Natural killer cell (primary cell): ENCODE data around the gene GATB. TPM values are rescaled to one million over a fixed set of nuclear protein-coding genes. Genes with fewer than 3 reads are reported as not detected.

Experiments
- ATAC-seq, 3 donors: fragments of 150-1000 bp in 2 of 3; fragments of 200-7000 bp in 1 of 3; cut with Tn5 transposase; 1 replicate in 1 of 3; 2 replicates in 2 of 3; pipeline ENCODE4 v1.10.0; 2021; ENCODE audit warnings: mild to moderate bottlenecking in 2 of 3, moderate library complexity in 2 of 3
- DNase-seq, 2 donors: peaks; one replicate each; pipeline versions ENCODE4 v3.0.0 to v3.0.0-alpha.2; 2013 to 2021; ENCODE audit warnings: mixed read lengths in 1 of 2
- H3K27ac ChIP-seq: one replicate; pipeline ENCODE4 v1.5.1; 2013; ENCODE audit warnings: mild to moderate bottlenecking, low read length
- H3K27me3 ChIP-seq: one replicate; pipeline ENCODE4 v1.6.1; 2013; ENCODE audit warnings: low read length; ENCODE audit not compliant: control insufficient read depth, insufficient read depth
- H3K36me3 ChIP-seq: one replicate; pipeline ENCODE4 v1.6.1; 2013; ENCODE audit warnings: low read length; ENCODE audit not compliant: control insufficient read depth, insufficient read depth
- H3K4me1 ChIP-seq: one replicate; pipeline ENCODE4 v1.6.1; 2013; ENCODE audit warnings: low read length; ENCODE audit not compliant: control insufficient read depth, insufficient read depth
- H3K4me3 ChIP-seq: one replicate; pipeline ENCODE4 v1.5.1; 2013; ENCODE audit warnings: low read length
- H3K9me3 ChIP-seq: one replicate; pipeline ENCODE4 v1.6.1; 2013; ENCODE audit warnings: low read length; ENCODE audit not compliant: control insufficient read depth, insufficient read depth
- H3K27ac Mint-ChIP-seq, 2 donors: one replicate each; pipeline ENCODE4 v1.8.0; 2022; ENCODE audit warnings: mild to moderate bottlenecking in 2 of 2, mixed read lengths in 2 of 2, moderate library complexity in 1 of 2
- H3K27me3 Mint-ChIP-seq, 2 donors: one replicate each; pipeline ENCODE4 v1.8.0; 2022; ENCODE audit warnings: low read depth in 2 of 2, mixed read lengths in 2 of 2
- H3K36me3 Mint-ChIP-seq: one replicate; pipeline ENCODE4 v1.8.0; 2022; ENCODE audit warnings: mixed read lengths
- H3K4me1 Mint-ChIP-seq, 2 donors: one replicate each; pipeline ENCODE4 v1.8.0; 2022; ENCODE audit warnings: mixed read lengths in 2 of 2
- H3K4me3 Mint-ChIP-seq: one replicate; pipeline ENCODE4 v1.8.0; 2022; ENCODE audit warnings: mild to moderate bottlenecking, moderate library complexity, mixed read lengths
- H3K9me3 Mint-ChIP-seq, 2 donors: one replicate each; pipeline ENCODE4 v1.8.0; 2022; ENCODE audit warnings: mixed read lengths in 2 of 2
- WGBS: methylation state at CpG from one replicate; pipeline ENCODE4 v1.1.7; 2013; ENCODE audit warnings: missing lambda C conversion rate; ENCODE audit not compliant: insufficient coverage; 5-methylcytosine and 5-hydroxymethylcytosine counted together
- intact Hi-C: fragments of 100-400 bp; cut with micrococcal nuclease; formaldehyde crosslinking; loops from one replicate; pipeline ENCODE4 v1.14.2; 2022
- total RNA-seq, 4 donors: library from RNA; stranded (reverse); fragments of 120-200 nt in 1 of 4; gene quantifications; one replicate each; pipeline versions ENCODE4 v1.2.3 to v1.2.4, GENCODE V29; 2013 to 2022
- TF ChIP-seq, protein P1 (sequence below): fragments of 200-600 bp; IDR thresholded peaks from one replicate; pipeline ENCODE4 v1.8.0; 2022; ENCODE audit warnings: antibody characterized with exemption

GATB gene
- total RNA-seq = 1 to 10 TPM; 5.6 to 7.2 (median 6.3) TPM
- total RNA-seq (2013) = 14.2 TPM

GRCh38 chr4:151760712-151761661, at the start of gene GATB:
TSS of gene GATB (minus strand) at chr4:151761007. CDS start at chr4:151760982, 25 bp downstream.
- DNase-seq = peak; percentile 79 to 96
- Histone ChIP-seq H3K4me1 (peaks cover 10% of the 10 kb centered on the region), H3K27ac (peak within 1 kb of the TSS; percentile 53), H3K4me3 (peak within 1 kb of the TSS; percentile 71), H3K9me3 (no peaks in the 10 kb centered on the region), H3K36me3 (peaks cover 8% of the 10 kb centered on the region), H3K27me3 (no peaks in the 10 kb centered on the region)
- H3K4me3 Mint-ChIP-seq = peak within 1 kb of the TSS; percentile 100
- 3% methylated on average over 34 of the region's 35 CpGs for WGBS
- intact Hi-C loops = loop anchor here (5.0 kb wide), 1 partner anchor 1016 kb away; the partner anchor contains the start of genes ARFIP1 and TIGD4
- H3K9me3 Mint-ChIP-seq = no peaks in the 10 kb centered on the region
- no peaks in the 10 kb centered on the region for H3K36me3 Mint-ChIP-seq
- peak; percentile 98 to 99 (median 99) for ATAC-seq
- H3K4me1 Mint-ChIP-seq = peaks cover 14 to 15% of the 10 kb centered on the region in 2 donors
- peak within 1 kb of the TSS; percentile 93 to 96 for H3K27ac Mint-ChIP-seq
- peaks cover 14 to 26% of the 10 kb centered on the region in 2 donors for H3K27me3 Mint-ChIP-seq
- TF ChIP-seq, protein P1, sequence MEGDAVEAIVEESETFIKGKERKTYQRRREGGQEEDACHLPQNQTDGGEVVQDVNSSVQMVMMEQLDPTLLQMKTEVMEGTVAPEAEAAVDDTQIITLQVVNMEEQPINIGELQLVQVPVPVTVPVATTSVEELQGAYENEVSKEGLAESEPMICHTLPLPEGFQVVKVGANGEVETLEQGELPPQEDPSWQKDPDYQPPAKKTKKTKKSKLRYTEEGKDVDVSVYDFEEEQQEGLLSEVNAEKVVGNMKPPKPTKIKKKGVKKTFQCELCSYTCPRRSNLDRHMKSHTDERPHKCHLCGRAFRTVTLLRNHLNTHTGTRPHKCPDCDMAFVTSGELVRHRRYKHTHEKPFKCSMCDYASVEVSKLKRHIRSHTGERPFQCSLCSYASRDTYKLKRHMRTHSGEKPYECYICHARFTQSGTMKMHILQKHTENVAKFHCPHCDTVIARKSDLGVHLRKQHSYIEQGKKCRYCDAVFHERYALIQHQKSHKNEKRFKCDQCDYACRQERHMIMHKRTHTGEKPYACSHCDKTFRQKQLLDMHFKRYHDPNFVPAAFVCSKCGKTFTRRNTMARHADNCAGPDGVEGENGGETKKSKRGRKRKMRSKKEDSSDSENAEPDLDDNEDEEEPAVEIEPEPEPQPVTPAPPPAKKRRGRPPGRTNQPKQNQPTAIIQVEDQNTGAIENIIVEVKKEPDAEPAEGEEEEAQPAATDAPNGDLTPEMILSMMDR = peak; percentile 8

DNA sequence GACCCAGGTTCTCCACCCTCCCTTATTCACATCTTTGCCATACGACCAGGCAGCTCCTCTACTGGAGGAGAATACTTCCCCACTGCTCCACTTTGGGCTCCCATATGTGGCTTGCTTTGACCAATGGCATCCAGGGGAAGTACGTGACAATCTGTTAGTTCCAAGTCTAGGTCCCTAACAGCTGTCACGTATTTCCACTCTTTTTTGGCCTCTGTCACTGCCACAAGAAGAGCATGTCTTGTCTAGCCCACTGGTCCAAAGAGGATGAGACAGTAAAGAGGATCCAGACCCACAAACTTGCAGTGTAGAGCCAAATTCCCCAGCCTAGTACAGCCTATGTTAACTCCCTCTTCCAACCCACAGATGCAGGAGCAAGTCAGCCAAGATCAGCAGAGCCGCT, 49.7 kb upstream of the GATB start:
- no peaks in the 10 kb centered on the region for H3K4me1 Mint-ChIP-seq
- no peaks in the 10 kb centered on the region for H3K9me3 Mint-ChIP-seq
- DNase-seq (no peak), ATAC-seq (no peak)
- no peak overlapping the region for H3K27ac Mint-ChIP-seq
- H3K36me3 ChIP-seq = no peaks in the 10 kb centered on the region
- H3K4me3 Mint-ChIP-seq = no peak overlapping the region
- H3K4me1 ChIP-seq = no peaks in the 10 kb centered on the region
- WGBS = 87% methylated on average over 4 of the region's 4 CpGs
- no peaks in the 10 kb centered on the region for H3K27me3 ChIP-seq
- TF ChIP-seq, protein P1 = no peak
- H3K36me3 Mint-ChIP-seq = no peaks in the 10 kb centered on the region
- intact Hi-C loops = no loop called here
- no peak overlapping the region for H3K4me3 ChIP-seq
- peaks cover 3 to 11% of the 10 kb centered on the region in 2 donors for H3K27me3 Mint-ChIP-seq
- no peaks in the 10 kb centered on the region for H3K9me3 ChIP-seq
- no peak overlapping the region for H3K27ac ChIP-seq

- Histone ChIP-seq H3K27me3 (no peaks in the 10 kb centered on the region), H3K27ac (no peak overlapping the region), H3K36me3 (no peaks in the 10 kb centered on the region), H3K4me1 (no peaks in the 10 kb centered on the region), H3K9me3 (no peaks in the 10 kb centered on the region), H3K4me3 (no peak overlapping the region)
- Mint-ChIP-seq H3K9me3 (no peaks in the 10 kb centered on the region), H3K27me3 (peaks cover 3 to 11% of the 10 kb centered on the region in 2 donors), H3K4me3 (no peak overlapping the region), H3K4me1 (no peaks in the 10 kb centered on the region), H3K27ac (no peak overlapping the region), H3K36me3 (no peaks in the 10 kb centered on the region)
- WGBS = 89% methylated on average over 6 of the region's 6 CpGs
- no peak for DNase-seq
- TF ChIP-seq, protein P1 = no peak
- ATAC-seq = no peak
- intact Hi-C loops = no loop called here
Observed at GRCh38 chr4:151809716-151810115, 48.9 kb upstream of the GATB start.
